Hematopoietic multipotent progenitor cell treated with erythropoietin and hydrocortisone succinate and interleukin-3 and kit ligand, for 17 days (in vitro differentiated cells): ENCODE results near the gene PNP.
"Not testable (repeated sequence)": the region's sequence is repeated elsewhere in the genome, so short reads cannot be mapped to it uniquely, and the experiment has no call there.

Experiments
- DNase-seq: peaks from one replicate; pipeline ENCODE4 v3.0.0-alpha.2; 2015; ENCODE audit warnings: low spot score

The PNP gene

DNA sequence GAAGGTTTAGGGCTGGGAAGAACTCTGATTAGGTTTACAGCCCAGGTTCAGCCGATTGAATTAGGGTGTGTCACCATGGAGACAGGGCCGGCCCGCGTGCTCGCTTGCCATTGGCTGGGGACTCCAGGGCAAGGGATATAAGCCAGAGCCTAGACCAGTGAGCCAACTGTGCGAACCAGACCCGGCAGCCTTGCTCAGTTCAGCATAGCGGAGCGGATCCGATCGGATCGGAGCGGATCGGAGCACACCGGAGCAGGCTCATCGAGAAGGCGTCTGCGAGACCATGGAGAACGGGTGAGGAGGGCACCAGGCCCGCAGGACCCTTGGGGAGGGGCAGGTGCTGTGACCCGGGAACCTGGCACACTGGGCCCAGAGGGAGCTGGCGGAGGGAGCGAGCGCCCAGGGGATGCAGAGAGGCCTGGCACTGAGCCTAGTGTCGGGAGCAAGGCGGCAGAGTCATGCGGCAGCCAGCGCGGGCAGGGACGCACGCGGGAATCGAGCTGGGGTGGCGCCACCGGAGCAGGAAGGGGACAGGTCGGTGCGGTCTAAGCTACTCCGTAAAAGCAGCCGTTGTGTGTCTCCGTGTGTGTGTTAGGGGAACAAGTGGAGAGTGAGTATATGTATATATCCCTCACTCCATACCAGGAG, at the start of gene PNP:
Gene PNP (plus strand): TSS at position 165 of the 648 bp plus-strand sequence. CDS start 119 bp downstream, at position 284.
- DNase-seq = peak; percentile 97

DNA sequence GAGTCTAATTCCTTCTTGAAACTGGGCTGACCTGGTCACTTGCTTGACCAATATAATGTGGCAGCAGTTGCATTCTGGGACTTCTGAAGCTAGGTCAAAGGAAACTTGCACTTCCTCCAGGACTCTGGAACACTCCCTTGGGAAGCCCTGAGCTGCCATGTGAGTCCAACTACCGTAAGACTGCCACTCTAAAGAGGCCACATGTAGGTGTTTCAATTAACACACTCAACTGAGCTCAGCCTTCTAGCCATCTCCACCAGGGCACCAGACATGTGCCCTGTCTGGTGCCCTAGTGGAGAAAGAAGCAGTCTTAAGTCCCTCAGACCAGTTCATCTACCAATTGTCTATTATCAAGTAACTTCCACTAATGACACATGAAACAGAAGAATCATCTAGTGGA, 49.8 kb upstream of the PNP start:
- no peak for DNase-seq

DNA sequence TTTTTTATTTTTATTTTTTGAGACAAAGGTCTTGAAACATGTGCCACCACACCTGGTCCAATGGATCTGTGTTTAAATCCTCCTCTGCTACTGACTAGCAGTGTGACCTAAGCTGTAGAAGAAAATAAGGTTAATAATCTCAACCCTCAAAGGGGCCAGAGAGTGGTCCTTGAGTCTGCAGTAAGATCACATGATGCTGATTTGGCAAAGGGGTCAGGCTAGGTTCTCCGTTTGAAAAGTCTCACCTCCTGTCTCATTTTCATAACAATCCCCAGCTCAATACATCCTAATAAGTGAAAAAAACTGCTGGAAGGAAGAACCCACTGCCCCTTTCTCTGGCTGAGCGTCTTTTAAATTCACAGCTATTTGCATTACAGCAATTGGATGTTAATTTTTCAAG, 47.9 kb upstream of the PNP start:
- DNase-seq = no peak

DNA sequence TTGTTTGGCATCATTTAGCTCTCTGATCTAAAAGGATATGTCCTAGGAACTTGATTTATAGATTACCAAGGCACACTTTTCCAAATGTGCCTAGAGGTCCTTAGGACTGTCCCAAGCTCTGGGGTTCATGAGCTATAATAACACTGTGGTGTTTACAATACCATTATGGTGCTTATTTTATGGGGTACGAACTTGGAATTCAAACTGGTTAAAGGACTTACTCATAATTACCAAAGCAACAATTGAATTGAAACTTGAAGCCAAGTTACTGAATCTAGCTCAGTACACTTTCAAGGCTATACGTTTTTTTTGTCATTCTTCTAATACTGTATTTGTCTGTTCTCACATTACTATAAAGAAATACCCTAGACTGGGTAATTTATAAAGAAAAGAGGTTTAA, 46.3 kb upstream of the PNP start:
- no peak for DNase-seq

DNA sequence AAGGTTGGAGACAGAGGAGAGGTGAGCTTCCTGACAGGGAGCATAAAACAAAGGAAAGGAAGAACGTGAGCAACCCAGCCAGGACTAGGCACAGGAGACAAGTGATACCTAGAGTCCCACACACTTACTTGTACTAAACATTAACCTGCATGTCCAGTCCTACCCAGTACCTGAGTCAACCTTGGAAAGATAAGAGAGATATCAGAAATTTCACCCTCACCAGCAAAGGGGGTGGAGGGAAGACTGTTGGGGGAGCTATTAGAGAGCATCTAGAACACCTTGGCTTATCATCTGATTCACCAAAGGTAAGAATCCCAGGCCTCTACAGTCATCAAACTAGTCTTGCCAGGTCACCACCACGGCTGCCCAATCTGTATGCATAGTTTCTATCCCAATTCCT, 44.4 kb upstream of the PNP start:
- DNase-seq = no peak

DNA sequence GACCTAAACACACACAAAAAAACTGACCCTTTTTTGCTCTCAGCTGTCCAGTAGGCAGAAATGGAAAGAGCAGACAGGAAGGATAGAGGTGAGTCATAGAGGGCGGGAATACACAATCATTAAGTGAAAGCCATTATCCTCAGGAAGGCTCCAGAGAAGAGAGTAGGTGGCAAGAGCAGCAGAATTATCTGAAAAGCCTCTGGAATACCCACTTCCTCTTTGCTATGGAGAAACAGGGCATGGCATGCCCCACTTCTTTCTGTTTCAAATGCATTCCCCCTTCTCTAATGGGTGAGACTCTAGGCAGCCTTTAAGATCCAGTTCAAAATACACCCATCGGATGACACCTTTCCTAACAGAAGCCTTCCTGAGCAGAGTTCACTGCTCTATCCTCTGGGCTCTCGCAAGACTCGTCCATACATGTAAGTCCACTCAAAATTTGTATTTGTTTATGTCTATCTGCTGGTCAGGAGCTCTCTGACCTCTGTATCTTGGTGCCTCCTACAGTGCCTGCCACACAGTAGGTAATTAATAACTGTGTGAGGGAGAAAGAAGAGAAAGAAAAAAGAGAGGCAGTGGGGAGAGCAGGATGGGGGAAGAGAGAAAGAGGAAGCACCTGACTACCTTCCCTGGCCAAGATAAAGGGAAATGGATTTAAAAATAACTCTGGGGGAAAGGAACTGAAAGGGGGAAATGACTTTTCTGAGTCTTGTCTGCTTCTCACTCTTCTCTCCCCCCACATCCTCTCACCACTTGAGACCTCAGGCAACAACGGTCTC, 41.8 kb upstream of the PNP start:
- no peak for DNase-seq

DNA sequence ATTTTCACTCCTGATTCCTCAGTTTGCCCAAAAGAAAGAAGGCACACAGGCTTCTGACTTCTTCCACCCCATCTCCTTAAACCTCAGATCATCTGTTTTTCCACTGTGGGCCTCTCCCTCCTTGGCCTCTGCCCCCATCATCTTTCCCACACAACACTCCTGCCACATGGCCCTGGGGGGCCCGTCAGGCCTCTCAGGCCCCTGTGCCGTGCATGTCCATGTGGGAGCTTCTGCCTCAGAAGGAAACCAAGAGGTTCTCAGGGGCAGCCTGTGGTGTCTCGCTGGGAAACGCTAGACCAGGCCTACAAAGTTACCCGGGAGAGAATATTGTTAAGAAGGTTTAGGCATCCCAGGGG, 41.2 kb upstream of the PNP start:
- DNase-seq = no peak

DNA sequence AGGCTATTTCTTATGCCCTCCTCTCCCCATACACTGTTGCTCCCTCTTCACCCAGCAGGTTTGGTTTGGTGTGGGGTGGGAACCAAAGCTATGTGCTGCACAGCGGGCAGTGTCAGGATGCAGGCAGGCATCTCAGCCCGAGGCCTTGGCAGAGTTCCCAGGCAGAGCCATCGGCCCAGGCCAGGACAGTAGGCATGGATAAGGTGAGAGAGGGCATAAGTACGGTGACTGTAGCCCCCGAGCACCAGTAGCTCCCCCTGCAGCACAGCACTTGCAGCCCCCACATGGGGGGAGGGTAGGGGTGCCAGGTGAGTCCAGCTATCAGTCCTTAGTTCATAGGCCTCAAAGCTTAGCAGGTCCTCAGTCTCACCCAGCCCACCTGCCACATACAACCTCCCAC, 40.4 kb upstream of the PNP start:
- DNase-seq = no peak

DNA sequence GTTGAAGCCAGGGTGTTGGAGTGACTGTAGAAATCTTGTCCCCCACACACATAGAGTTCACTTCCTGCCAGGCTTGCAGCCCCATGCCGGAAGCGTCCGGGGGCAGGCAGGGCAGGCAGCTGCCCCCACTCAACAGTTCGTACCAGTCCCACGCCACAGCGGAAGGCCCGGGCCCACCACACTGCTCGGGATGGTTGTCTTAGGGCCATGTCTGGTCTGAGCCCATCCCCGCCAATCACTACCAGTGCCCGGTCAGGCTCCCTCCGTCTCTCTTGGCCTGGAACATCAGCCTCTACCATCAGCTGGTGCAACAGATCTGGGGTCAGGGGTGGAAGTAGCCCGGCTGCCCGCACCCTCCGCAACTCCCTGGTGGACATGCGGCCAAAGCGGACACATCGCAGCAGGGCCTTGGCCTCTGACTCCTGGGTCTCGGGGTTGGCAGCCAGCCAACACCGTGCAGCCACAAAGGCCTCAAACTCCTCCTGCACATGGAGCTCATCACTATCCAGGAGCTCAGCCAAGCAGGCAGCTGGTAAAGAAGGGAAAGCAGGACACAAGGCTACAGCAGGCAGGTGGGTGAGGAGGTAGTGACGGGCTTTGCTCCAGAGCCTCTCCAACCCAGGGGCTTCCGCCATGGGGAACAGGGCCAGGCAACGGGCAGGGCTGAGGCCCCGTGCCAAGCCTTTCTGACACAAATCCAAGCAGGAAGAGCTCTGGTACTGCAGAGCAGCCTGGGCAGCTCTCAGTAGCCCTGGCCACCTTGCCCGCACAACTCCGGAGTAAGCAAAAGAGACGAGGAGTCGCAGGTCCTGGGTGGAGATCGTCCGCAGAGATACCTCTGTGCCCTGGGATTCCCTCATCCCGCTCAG, 39.2 kb upstream of the PNP start:
- no peak for DNase-seq

DNA sequence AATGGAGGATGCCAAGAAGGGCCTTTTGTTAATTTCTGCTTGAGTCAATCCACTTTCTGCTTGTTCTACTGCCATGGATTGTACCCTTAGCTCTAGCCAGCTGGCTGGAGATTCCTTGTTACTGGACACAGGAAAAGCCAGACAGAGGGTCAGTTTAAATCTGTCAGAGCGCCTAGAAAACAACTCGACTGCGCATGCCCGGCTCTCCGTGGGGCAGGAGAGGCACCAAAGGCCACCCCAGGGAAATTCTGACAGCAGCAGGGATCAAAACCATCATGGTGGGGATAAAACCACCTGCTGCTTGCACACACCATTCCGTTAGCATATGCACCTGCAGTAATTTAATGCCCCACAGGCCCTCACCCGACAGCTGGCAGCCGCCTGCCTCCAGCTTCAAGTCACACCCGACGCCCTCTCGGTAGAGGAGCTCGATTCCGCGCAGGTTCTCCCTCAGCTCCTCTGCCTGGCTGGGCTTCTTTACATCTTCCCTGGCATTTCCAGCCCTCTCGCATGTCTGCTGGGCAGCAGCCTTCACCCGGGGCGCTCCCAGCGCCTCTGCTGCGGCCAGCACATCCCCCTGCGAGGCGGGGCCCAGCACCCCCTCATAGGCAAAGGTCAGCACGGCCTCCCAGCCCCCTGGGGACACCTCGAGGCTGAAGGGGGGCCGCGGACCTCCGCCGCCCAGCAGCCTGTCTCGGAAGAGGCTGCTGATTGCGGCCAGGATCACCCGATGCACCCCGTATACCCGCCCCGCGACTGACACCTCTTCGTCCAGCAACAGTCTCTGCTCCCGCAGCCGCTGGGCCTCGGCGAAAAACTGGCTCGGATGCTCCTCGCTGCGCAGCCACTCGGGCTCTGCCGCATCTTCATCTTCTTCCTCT, 34.3 kb upstream of the PNP start:
- no peak for DNase-seq

DNA sequence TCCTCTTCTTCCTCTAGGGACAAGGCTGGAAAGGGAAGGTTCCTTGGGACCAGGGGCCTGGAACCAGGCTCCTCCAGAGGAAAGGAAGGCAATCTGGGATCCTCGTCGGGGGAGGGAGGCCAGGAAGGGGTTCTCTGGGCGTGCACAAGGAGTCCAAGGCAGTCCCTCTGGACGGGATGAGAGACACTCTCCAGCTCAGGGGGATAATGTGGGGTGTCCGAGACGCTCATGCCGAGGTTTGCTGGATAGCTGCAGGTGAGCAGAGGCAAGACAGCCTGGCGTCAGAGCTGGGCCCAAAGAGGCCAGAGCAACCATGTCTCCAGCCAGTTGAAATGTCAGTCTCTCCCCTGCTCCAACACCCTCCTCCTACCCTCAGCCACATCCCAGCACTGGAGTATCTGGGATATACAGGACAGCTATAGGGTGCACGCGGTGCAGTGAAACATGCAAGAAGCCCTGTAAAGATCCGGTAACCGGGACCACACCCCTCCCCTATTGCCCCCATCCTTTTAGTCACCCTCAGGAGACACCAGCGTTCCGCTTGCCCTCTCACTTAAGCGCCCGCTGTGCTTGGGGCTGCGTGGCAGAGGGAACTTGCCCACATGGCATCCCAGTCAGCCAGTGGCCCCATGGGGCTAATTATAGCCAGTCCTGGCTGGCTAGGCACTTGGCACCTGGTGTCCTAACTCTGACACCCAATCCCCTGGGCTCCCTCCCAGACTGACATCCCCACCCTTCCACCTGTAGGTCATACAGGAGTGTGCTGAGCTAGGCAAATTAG, 33.4 kb upstream of the PNP start, which contains the start of gene KLHL33:
Gene KLHL33 (minus strand): TSS at position 585 of the 781 bp plus-strand sequence. CDS start 355 bp downstream, at position 230.
- DNase-seq = no peak

DNA sequence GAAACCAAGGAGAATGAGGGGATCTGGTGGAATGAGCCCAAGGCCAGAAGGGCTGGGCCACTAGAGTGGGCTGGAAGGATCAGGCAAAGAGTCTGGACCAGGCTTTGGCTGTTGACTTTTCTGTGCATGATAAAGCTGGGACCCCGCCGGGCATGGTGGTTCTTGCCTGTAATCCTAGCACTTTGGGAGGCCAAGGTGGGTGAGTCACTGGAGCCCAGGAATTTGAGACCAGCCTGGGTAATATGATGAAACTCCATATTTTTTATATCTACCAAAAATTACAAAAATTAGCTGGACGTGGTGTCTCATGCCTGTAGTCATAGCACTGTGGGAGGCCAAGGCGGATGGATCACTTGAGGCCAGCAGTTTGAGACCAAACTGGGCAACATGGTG, 32.8 kb upstream of the PNP start:
- DNase-seq = no peak

DNA sequence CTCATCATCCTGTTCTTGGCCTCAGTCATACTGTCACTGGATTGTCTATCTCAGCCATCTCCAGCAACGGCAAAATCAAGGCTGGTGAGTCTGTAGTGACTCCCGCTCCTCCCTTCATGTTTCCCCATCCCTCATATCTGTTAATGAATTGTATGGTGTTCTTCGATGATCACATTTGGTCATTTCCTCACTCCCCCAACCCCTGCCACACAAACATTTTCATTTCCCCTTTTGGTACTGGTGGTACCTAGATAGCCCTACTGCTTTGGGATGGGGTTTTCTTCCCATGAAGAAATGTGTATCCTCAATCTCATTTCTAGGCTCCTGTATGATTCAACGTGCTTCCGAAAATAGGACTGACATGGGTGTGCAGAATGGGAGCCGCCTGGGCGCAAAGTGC, 30.5 kb upstream of the PNP start:
- no peak for DNase-seq

DNA sequence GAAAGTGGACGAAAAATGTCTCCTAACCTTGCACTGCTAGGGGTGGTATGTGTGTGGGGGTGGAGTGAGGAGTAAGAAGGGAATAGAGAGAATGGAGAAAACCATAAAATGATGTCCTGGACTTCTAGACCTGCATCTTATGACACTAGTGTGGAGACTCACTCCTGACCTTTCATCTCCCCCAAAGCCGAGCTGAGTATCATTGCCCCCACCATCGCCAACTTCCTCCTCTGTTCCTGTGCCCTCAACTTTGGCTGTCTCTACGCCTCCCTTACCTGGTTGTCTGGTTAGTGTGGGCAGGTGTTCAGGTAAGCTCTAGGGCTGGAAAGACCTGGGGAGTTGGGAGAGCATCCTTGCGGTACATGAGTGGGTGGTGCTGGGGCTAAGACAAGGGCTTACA, 28.7 kb upstream of the PNP start:
- DNase-seq = no peak

DNA sequence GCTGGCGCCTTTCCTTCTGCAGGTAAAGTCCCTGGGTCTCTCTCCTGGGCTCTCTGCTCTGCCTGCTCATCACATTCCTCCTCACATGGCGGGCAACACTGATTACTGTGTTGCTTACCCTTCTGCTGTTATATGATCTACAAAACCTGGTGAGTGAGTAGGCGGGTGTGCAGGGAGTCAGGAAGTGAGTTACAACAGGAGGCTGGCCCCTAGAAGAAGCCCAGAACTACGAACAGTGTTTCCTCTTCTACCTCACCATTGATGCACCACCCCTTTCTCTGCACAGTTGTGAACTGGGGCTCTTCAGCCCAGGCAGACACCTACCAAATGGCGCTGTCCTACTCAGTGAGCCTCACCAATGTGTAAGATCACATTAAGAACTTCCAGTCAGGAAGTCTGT, 28.3 kb upstream of the PNP start:
- DNase-seq = no peak

DNA sequence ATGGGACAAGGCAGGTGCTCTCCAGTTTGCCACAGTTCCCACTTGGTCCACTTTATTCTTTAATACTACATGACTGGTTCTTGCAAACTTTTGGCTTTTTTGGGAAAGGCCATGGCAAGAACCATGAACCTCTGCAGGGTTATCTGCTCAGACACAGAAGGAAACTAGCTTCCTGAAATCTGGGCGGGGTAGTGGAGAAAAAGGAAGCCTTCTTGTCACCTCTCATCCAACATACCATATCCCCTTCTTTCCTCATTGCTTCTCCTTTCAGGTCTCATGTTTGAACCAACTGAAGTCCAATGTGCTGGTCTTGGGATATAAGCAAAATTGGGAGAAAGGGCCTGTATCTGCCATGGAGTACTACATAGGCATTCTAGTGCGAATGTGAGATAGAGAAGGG, 27.7 kb upstream of the PNP start:
- no peak for DNase-seq

DNA sequence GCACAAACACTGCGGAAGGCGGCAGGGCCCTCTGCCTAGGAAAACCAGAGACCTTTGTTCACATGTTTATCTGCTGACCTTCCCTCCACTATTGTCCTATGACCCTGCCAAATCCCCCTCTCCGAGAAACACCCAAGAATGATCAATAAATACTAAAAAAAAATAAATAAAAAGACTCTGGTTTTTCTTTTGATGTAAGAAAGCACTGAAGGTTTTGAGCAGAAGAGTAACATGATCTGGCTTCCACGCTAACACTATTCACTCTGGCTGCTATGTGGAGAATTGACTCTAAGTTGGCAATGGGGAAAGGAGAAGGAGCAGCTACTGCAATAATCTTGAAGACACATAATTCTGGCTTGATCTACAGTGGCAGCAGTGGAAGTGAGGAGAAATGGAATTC, 25.6 kb upstream of the PNP start:
- DNase-seq = not testable (repeated sequence)

DNA sequence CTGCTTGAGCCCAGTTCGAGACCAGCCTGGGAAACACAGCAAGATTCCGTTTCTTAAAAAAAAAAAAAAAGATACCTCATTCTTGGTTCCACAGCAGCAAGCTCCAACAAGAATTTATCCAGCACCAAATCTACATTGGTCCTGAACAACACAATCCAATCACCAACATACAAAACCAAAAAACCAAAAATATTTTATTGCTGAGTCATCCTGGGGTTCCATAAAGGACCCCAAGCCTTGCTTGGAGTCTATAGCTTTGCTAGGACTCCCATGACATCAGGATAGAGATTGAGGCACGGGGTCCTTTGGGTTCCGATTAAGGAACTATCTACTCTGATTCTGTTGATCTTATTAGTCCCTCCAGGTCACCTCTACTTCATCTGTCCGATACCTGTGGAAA, 22.3 kb upstream of the PNP start:
- no peak for DNase-seq

DNA sequence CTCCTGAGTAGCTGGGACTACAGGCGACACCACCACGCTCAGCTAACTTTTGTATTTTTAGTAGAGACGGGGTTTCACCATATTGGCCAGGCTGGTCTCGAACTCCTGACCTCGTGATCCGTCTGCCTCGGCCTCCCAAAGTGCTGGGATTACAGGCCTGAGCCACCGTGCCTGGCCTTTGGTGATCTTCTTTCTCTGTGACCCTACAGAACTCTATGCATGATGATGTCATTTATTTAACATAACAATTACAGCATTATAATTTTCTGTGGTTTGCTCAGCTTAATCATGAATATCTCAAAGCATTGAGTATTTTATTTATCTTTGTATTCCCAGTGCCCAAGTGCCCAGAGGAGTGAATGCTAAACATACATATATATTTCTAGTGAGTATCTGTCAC, 16.4 kb upstream of the PNP start:
- not testable (repeated sequence) for DNase-seq

DNA sequence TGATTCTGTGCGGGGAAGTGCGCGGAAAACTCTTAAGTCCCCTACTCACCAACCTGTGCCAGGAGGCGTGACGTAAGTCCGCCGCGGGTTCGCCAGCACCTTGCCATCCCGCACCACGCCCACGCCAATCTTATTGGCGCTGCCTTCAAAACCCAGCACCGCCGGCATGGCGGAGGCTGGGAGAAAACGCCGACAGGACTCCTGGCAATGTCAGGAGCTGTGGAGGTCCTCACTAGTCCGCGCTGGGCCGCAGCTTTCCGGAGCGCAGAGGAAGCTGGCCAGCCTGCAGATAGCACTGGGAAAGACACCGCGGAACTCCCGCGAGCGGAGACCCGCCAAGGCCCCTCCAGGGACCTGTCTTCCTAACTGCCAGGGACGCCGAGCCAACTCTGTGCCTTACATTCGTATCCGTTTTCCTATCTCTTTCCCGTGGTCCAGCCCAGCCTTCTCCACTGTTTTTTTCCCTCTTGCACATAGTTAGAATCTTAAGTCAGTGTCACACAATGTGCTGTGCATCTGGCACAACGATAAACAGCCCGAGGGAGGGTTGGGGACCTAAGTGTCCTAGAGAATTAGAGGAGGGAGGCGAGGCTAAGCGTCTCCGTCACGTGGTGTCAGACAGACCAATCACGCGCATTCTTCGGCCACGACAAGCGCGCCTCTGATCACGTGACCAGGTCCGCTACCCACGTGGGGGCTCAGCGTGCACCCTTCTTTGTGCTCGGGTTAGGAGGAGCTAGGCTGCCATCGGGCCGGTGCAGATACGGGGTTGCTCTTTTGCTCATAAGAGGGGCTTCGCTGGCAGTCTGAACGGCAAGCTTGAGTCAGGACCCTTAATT, 14.5 kb upstream of the PNP start, which contains the start of the genes APEX1 and OSGEP:
Gene APEX1 (plus strand): TSS at position 711 of the 839 bp plus-strand sequence. CDS start 420 bp downstream, outside the sequence.
Gene OSGEP (minus strand): TSS at position 297 of the 839 bp plus-strand sequence. CDS start 129 bp downstream, at position 168.
- peak; percentile 98 for DNase-seq
